HG03139 (cell line): ENCODE measurements around the gene MED4.

ENCODE experiments used
- ATAC-seq: cut with Tn5 transposase; IDR thresholded peaks from one replicate; pipeline ENCODE4 v1.9.1; 2021; ENCODE audit not compliant: unreplicated experiment

MED4 gene

DNA sequence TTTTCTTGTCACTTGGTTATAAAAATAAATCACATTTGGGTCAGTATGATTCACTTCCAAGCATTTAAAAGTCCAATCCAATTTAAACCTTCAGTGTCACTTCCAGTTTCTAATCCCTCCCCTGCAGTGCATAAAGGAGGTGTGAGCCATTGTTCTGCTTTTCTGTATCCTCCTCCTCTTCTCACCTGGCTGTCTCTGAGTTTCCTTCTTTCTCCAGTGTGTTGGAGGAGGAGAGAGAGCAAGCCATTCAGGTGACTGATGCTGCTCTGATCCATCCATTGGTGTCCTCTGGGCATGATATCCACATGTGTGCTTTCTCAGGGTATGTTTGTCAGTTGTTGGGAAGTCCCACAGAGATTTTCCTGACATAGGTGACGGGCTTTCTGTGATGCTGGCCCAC, 56.1 kb downstream of the MED4 start:
- ATAC-seq: no peak

DNA sequence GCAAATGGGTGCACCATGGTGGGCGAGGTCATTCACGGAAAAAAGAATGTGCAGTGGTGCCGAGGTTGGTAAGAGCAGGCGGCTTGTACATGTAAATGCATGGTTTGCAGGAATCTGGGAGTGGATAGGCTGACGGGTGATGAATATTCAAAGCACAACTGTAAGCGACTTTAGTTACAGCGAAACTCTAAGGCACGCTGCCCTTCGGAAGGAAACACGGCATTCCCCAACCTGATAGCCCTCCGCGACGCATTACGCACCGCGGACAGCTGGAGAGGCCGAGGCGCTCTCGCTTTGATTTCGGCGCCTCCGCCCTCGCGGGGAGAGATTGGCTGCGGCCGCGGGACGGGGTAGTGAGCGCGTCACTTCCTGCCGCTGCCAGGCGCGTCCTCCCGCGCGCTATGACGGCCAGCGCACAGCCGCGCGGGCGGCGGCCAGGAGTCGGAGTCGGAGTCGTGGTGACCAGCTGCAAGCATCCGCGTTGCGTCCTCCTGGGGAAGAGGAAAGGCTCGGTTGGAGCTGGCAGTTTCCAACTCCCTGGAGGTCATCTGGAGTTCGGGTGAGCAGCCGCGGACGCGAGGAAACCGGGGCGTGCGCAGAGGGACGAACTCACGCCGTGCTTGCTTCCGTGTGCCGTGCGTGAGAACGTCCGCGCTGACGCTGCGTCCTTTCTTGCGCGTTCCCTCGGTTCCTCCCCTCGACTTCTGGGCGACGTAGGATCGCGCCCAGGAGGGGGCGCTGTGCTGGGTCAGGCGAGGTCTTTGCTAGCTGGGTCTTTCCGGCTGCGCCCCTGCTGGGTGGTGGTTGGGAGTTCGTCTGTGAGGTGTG, 57.3 kb downstream of the MED4 start, which contains the start of gene NUDT15:
Gene NUDT15 (plus strand): TSS at position 381 of the 828 bp plus-strand sequence. CDS start 21 bp downstream, at position 402.
- ATAC-seq: peak; percentile 93

DNA sequence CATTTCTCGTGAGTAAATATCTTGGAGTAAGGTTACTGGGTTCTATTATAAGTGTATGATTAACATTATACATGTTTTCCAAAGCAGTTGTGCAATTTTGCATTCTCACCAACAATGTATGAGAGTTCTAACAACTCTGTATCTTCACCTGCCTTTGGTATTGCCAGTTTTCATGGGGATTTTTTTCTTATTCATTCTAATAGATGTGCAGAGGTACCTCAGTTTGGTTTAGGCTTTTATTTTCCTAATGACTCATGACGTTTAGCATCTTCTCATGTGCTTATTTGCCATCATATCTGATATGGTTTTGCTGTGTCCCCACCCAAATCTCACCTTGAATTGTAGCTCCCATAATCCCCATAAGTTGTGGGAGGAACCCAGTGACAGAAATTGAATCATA, 65.0 kb downstream of the MED4 start:
- no peak for ATAC-seq

DNA sequence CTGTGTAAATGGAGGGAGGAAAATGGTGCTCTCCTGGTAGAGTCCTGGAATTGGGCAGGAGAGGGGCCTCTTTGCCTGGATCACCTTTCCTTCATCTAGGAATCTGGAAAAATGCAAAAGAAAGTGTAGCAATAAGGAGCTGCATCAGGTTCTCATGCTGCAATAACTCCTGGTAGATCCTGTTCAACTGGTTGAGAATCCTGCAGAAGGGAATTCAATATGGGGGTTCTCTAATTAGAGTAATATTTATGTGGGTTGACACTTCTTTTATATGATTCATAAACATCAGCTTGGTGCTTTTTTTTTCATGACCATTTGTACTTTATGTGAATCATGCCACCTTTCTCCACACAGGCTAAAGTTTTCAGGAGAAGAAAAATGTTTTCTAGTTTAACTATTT, 66.8 kb downstream of the MED4 start:
- no peak for ATAC-seq
